LNCAP (cell line): Measurements from ENCODE around the gene PRSS16.

Experiments
- CTCF ChIP-seq: fragments of 450-650 bp; IDR thresholded peaks from 2 replicates; pipeline ENCODE4 v1.5.1; 2017; ENCODE audit warnings: mild to moderate bottlenecking

The PRSS16 gene

GRCh38 chr6:27293436-27294098 lies 46.1 kb downstream of the PRSS16 start:
- TF ChIP-seq CTCF = no peak

GRCh38 chr6:27294409-27294808 lies 46.9 kb downstream of the PRSS16 start:
- no peak for TF ChIP-seq CTCF

- no peak for TF ChIP-seq CTCF
These were observed 48.0 kb downstream of the PRSS16 start for GRCh38 chr6:27295301-27296079.

GRCh38 chr6:27296106-27296783 lies 48.7 kb downstream of the PRSS16 start:
- no peak for TF ChIP-seq CTCF

DNA sequence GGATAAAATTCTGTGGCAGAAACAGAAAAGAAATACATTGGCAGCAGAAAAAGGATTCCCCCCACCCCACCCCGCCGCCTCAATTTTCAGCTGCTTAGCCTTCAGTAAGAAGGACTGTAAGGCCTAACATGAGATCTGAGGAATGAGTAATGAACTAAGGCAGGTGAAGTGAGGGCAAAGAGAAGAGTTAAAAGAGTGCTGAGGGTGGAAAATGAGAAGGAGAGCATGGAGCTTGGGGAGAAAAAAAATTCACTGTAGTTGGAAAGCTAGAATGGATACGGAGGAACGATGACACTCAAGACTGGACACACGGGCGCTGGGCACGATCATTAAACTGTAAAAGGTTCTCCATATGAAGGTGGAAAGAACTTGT lies 50.0 kb downstream of the PRSS16 start:
- TF ChIP-seq CTCF = no peak

GRCh38 chr6:27297857-27298730 lies 50.6 kb downstream of the PRSS16 start:
- no peak for TF ChIP-seq CTCF
